ENCODE data around the gene ERN1.

DNA sequence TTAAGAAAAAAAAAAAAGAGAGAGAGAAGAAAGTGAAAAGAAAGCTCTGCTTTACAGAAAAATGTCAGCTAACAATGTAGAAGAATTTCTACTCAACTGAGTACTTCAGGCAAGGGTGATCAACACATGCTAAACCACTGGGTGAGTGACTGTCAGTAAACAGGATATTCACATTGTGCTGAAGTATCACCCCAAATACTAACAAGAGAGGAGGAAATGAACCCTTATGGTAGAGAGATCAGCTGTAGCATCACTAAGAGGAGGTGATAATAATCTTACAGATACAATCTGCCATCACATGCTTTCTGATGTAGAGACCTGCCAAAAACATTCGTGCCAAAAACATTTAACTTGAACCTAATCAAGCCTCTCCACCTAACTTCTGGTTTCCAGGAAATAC is 78.8 kb downstream of the ERN1 start:
- TF ChIP-seq, protein P1, sequence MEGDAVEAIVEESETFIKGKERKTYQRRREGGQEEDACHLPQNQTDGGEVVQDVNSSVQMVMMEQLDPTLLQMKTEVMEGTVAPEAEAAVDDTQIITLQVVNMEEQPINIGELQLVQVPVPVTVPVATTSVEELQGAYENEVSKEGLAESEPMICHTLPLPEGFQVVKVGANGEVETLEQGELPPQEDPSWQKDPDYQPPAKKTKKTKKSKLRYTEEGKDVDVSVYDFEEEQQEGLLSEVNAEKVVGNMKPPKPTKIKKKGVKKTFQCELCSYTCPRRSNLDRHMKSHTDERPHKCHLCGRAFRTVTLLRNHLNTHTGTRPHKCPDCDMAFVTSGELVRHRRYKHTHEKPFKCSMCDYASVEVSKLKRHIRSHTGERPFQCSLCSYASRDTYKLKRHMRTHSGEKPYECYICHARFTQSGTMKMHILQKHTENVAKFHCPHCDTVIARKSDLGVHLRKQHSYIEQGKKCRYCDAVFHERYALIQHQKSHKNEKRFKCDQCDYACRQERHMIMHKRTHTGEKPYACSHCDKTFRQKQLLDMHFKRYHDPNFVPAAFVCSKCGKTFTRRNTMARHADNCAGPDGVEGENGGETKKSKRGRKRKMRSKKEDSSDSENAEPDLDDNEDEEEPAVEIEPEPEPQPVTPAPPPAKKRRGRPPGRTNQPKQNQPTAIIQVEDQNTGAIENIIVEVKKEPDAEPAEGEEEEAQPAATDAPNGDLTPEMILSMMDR (IDR thresholded peaks at IDR 0.05) = no peak
- no peak for TF ChIP-seq POLR2A (IDR thresholded peaks at IDR 0.05)
